HepG2 (cell line): ENCODE measurements around the gene SLC13A3. TPM values are rescaled to one million over a fixed set of nuclear protein-coding genes. Genes with fewer than 3 reads are reported as not detected.

Experiments
- AHR ChIP-seq: IDR thresholded peaks from 2 replicates; pipeline ENCODE4 v1.6.1; 2018; ENCODE audit warnings: missing genetic modification reagents, missing compliant biosample characterization
- AKAP8 ChIP-seq: sonication (generic); formaldehyde crosslinking; IDR thresholded peaks from 2 replicates; pipeline ENCODE4 v1.5.1; 2020; ENCODE audit warnings: mild to moderate bottlenecking, missing genetic modification reagents
- HDAC1 ChIP-seq: sonication (generic); formaldehyde crosslinking; IDR thresholded peaks from 2 replicates; pipeline ENCODE4 v1.5.1; 2020; ENCODE audit warnings: mild to moderate bottlenecking, missing genetic modification reagents
- HMGXB4 ChIP-seq, 2 experiments: sonication (generic) in 1 of 2; formaldehyde crosslinking in 1 of 2; IDR thresholded peaks; 2 replicates each; pipeline versions ENCODE4 v1.4.0 to v1.6.1; 2018 to 2020; ENCODE audit warnings: missing genetic modification reagents in 2 of 2, borderline replicate concordance in 1 of 2, low read depth in 1 of 2, mild to moderate bottlenecking in 1 of 2, missing biosample characterization in 1 of 2
- HNF4A ChIP-seq: sonication (generic); formaldehyde crosslinking; IDR thresholded peaks from 2 replicates; pipeline ENCODE4 v1.4.0; 2020; ENCODE audit warnings: missing genetic modification reagents
- IRF2 ChIP-seq: IDR thresholded peaks from 2 replicates; pipeline ENCODE4 v1.6.1; 2018; ENCODE audit warnings: missing genetic modification reagents, missing compliant biosample characterization
- MAX ChIP-seq: IDR thresholded peaks from 2 replicates; pipeline ENCODE4 v1.6.1; 2012; ENCODE audit warnings: inconsistent platforms
- NR1H2 ChIP-seq: sonication (generic); formaldehyde crosslinking; IDR thresholded peaks from 2 replicates; pipeline ENCODE4 v1.8.1; 2022; ENCODE audit warnings: low read depth, missing genetic modification reagents, borderline replicate concordance
- NRL ChIP-seq: sonication (generic); formaldehyde crosslinking; IDR thresholded peaks from 2 replicates; pipeline ENCODE4 v1.5.0; 2020; ENCODE audit warnings: missing genetic modification reagents, mild to moderate bottlenecking, moderate library complexity, borderline replicate concordance
- PAF1 ChIP-seq: IDR thresholded peaks from 2 replicates; pipeline ENCODE4 v1.6.1; 2016; ENCODE audit warnings: missing genetic modification reagents, missing compliant biosample characterization
- TBP ChIP-seq: sonication (generic); formaldehyde crosslinking; IDR thresholded peaks from 2 replicates; pipeline ENCODE4 v1.5.0; 2020; ENCODE audit warnings: missing genetic modification reagents
- ZBTB38 ChIP-seq: sonication (generic); formaldehyde crosslinking; IDR thresholded peaks from 2 replicates; pipeline ENCODE4 v1.5.1; 2020; ENCODE audit warnings: mild to moderate bottlenecking, missing genetic modification reagents
- ZC3H4 ChIP-seq: sonication (generic); formaldehyde crosslinking; IDR thresholded peaks from 2 replicates; pipeline ENCODE4 v1.4.0; 2020; ENCODE audit warnings: missing genetic modification reagents, borderline replicate concordance
- ZNF318 ChIP-seq: sonication (generic); formaldehyde crosslinking; IDR thresholded peaks from 2 replicates; pipeline ENCODE4 v1.4.0; 2020; ENCODE audit warnings: mild to moderate bottlenecking, missing genetic modification reagents
- ZNF343 ChIP-seq: sonication (generic); formaldehyde crosslinking; IDR thresholded peaks from 2 replicates; pipeline ENCODE4 v1.4.0; 2020; ENCODE audit warnings: mild to moderate bottlenecking, missing genetic modification reagents
- ZNF484 ChIP-seq: sonication (generic); formaldehyde crosslinking; IDR thresholded peaks from 2 replicates; pipeline ENCODE4 v1.5.1; 2020; ENCODE audit warnings: mild to moderate bottlenecking, low read depth, missing genetic modification reagents, borderline replicate concordance
- ZNF501 ChIP-seq: sonication (generic); formaldehyde crosslinking; IDR thresholded peaks from 2 replicates; pipeline ENCODE4 v1.5.1; 2020; ENCODE audit warnings: mild to moderate bottlenecking, moderate library complexity, missing genetic modification reagents
- ZNF772 ChIP-seq: sonication (generic); formaldehyde crosslinking; IDR thresholded peaks from 2 replicates; pipeline ENCODE4 v1.5.0; 2020; ENCODE audit warnings: mild to moderate bottlenecking, missing genetic modification reagents
- ZNF788 ChIP-seq: sonication (generic); formaldehyde crosslinking; IDR thresholded peaks from 2 replicates; pipeline ENCODE4 v1.5.0; 2020; ENCODE audit warnings: mild to moderate bottlenecking, missing genetic modification reagents, borderline replicate concordance
- polyA plus RNA-seq, 8 experiments: library from polyadenylated mRNA; depleted of rRNA in 3 of 8; stranded (reverse) in 7 of 8; unstranded in 1 of 8; fragments of >200 nt; fragmentation: Illumina TruSeq in 4 of 8; extraction: Trizol in 4 of 8; gene quantifications; 2 replicates each; pipeline versions ENCODE4 v1.2.1 to v1.2.3, GENCODE V29; 2011 to 2016; ENCODE audit warnings: low read depth in 4 of 8, missing spikeins in 1 of 8, mixed read lengths in 1 of 8; ENCODE audit not compliant: insufficient read depth in 1 of 8
- total RNA-seq, 5 experiments: library from RNA; depleted of rRNA; stranded (reverse); fragments of >200 nt; fragmentation: Illumina TruSeq; extraction: Trizol; gene quantifications; 2 replicates each; pipeline ENCODE4 v1.2.3, GENCODE V29; 2016; ENCODE audit warnings: low read depth in 1 of 5

Gene SLC13A3
- total and polyA plus RNA-seq, 2 of the 13 experiments (the other 11 are each of a cell fraction or from before 2014, with no cell fraction given), result 66.5 to 76.0 TPM

- TF ChIP-seq MAX (0 out of 2 replicates have a peak, but pooled peaks have one; percentile 32), AKAP8 (no peak), HNF4A (CRISPR knock-in tag) (peak; percentile 72), ZNF501 (CRISPR knock-in tag) (peak; percentile 14; the same call in 1 of the 2 replicates), ZBTB38 (CRISPR knock-in tag) (peak; percentile 34; the same call in 1 of the 2 replicates), HMGXB4 (CRISPR knock-in tag; IDR thresholded peaks at IDR 0.05; ENCODE audit: borderline replicate concordance in 1 of 2, low read depth in 1 of 2) (0 out of 4 replicates have a peak, but pooled peaks of 1 of the 2 experiments have one; percentile 28), ZNF318 (CRISPR knock-in tag) (peak; percentile 68; the same call in 1 of the 2 replicates), IRF2 (no peak), ZC3H4 (peak; percentile 8; the same call in 1 of the 2 replicates), ZNF772 (CRISPR knock-in tag) (0 out of 2 replicates have a peak, but pooled peaks have one; percentile 75), NRL (CRISPR knock-in tag) (peak; percentile 72; the same call in 1 of the 2 replicates), ZNF343 (0 out of 2 replicates have a peak, but pooled peaks have one; percentile 61), AHR (CRISPR knock-in tag) (peak; percentile 28; the same call in 1 of the 2 replicates), ZNF788 (peak; percentile 71; the same call in 1 of the 2 replicates), TBP (CRISPR knock-in tag) (no peak), HDAC1 (CRISPR knock-in tag) (0 out of 2 replicates have a peak, but pooled peaks have one; percentile 15), PAF1 (no peak), ZNF484 (CRISPR knock-in tag) (no peak), NR1H2 (no peak)
- TF ChIP-seq, all 625 proteins: peak for 29
These were observed 19.3 kb downstream of the SLC13A3 start (continued) for GRCh38 chr20:46631874-46632446.
